Measurements from ENCODE around the gene CCDC146.
A peak's percentile ranks its signal among the peaks of the same experiment; 100 is the strongest.
"Not testable (repeated sequence)": the region's sequence is repeated elsewhere in the genome, so short reads cannot be mapped to it uniquely, and the experiment has no call there.

The CCDC146 gene

GRCh38 chr7:77328669-77329068 is 206.3 kb downstream of the CCDC146 start:
- TF ChIP-seq, protein P1, sequence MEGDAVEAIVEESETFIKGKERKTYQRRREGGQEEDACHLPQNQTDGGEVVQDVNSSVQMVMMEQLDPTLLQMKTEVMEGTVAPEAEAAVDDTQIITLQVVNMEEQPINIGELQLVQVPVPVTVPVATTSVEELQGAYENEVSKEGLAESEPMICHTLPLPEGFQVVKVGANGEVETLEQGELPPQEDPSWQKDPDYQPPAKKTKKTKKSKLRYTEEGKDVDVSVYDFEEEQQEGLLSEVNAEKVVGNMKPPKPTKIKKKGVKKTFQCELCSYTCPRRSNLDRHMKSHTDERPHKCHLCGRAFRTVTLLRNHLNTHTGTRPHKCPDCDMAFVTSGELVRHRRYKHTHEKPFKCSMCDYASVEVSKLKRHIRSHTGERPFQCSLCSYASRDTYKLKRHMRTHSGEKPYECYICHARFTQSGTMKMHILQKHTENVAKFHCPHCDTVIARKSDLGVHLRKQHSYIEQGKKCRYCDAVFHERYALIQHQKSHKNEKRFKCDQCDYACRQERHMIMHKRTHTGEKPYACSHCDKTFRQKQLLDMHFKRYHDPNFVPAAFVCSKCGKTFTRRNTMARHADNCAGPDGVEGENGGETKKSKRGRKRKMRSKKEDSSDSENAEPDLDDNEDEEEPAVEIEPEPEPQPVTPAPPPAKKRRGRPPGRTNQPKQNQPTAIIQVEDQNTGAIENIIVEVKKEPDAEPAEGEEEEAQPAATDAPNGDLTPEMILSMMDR (IDR thresholded peaks at IDR 0.05; ENCODE audit: extremely low read depth, insufficient read depth, missing control alignments), result no peak
- in situ Hi-C loops (cut with MboI; ENCODE audit: low pct_unique_long_range_greater_than_20kb, low sequenced_read_pairs, unreplicated experiment), result no loop called here
- no peak for DNase-seq (ENCODE audit: low spot score)

DNA sequence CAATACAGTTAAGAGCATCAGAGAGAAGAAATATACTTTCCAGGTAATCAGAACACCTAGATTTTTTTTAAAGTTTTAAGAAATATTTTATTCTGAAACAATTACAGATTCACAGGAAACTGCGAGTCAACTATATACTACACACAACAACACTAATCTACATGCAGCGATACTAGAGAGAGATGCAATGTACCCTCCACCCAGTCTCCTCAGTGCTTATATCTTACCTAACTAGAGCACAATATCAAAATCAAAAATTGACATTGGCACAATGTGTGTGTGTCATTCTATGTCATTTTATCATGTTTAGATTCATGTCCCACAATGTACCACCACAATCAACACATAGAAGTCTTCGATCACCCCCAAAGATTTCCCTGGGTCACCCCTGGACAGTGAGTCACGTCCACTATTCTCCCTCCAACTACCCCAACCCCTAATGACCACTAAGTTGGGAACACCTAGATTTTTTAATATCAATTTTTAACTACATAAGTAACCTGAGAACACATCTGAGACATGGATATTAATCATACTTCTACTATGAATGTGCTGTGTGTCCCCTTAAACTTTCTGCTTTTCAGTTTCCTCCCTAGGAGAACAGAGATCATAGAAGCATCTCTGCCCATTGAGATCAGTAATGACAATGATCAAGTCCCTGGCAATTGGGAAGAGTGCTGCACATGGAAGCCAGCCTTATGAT is 207.2 kb downstream of the CCDC146 start:
- TF ChIP-seq, protein P1 (IDR thresholded peaks at IDR 0.05; ENCODE audit: extremely low read depth, insufficient read depth, missing control alignments), result no peak
- in situ Hi-C loops (cut with MboI; ENCODE audit: low pct_unique_long_range_greater_than_20kb, low sequenced_read_pairs, unreplicated experiment), result loop anchor here (5.0 kb wide), 1 partner anchor 82 kb away; no protein-coding TSS in a partner anchor
- no peak for DNase-seq (ENCODE audit: low spot score)

GRCh38 chr7:77330169-77330882 is 207.9 kb downstream of the CCDC146 start:
- in situ Hi-C loops (cut with MboI; ENCODE audit: low pct_unique_long_range_greater_than_20kb, low sequenced_read_pairs, unreplicated experiment), result loop anchor here (5.0 kb wide), 1 partner anchor 83 kb away; no protein-coding TSS in a partner anchor
- peak; percentile 36 for DNase-seq (ENCODE audit: low spot score)
- TF ChIP-seq, protein P1 (IDR thresholded peaks at IDR 0.05; ENCODE audit: extremely low read depth, insufficient read depth, missing control alignments), result no peak

DNA sequence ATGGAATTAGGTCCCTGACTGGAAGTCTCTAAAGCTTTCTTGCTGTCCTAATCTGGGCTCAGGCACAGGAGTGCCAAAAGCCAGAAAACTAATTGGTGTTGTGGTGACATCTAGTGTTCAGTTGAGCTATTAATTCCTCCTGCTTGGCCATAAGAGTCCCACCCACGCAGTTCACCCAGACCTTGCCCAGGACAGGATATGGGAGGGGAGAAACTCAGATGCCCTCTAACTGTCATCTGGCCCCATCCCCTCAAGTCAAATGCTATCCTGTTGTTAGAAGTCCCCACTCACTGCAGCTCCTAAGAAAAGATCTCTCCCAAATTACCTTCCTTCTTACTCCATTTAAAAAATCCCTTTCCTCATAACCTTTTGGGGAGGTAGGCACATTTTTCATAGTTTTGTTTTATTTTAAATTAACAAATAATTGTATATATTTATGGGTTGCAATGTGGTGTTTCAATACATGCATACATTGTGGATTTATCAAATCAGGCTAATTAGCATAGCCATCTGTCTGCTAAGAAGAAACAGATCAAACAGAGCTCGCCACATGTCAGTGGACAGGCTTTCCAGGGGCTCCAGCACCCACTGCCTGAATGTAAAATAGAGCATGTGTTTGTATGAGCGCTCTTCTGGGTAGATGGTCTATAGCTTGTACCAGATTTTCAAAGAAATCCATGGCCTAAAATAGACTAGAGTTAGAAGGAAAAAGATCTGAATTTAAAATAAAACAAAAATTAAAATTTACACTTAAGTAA is 209.7 kb downstream of the CCDC146 start:
- in situ Hi-C loops (cut with MboI; ENCODE audit: low pct_unique_long_range_greater_than_20kb, low sequenced_read_pairs, unreplicated experiment), result loop anchor here (5.0 kb wide), 1 partner anchor 85 kb away; no protein-coding TSS in a partner anchor
- TF ChIP-seq, protein P1 (IDR thresholded peaks at IDR 0.05; ENCODE audit: extremely low read depth, insufficient read depth, missing control alignments), result peak; percentile 69
- DNase-seq (ENCODE audit: low spot score), result peak; percentile 75

- DNase-seq (ENCODE audit: low spot score), result not testable (repeated sequence)
- in situ Hi-C loops (cut with MboI; ENCODE audit: low pct_unique_long_range_greater_than_20kb, low sequenced_read_pairs, unreplicated experiment), result loop anchor here (5.0 kb wide), 1 partner anchor 87 kb away; no protein-coding TSS in a partner anchor
These were observed 211.6 kb downstream of the CCDC146 start for GRCh38 chr7:77334039-77334438.

- in situ Hi-C loops (cut with MboI; ENCODE audit: low pct_unique_long_range_greater_than_20kb, low sequenced_read_pairs, unreplicated experiment), result no loop called here
- no peak for DNase-seq (ENCODE audit: low spot score)
- TF ChIP-seq, protein P1 (IDR thresholded peaks at IDR 0.05; ENCODE audit: extremely low read depth, insufficient read depth, missing control alignments), result no peak
These were observed 213.2 kb downstream of the CCDC146 start for GRCh38 chr7:77335581-77335980.

All from GM13977 (cell line).